ENCODE measurements around the gene LRP1.

GRCh38 chr12:57092876-57093414, 35.3 kb upstream of the LRP1 start:
- TF ChIP-seq CTCF (IDR thresholded peaks at IDR 0.05) (no peak), POLR2AphosphoS5 (IDR thresholded peaks at IDR 0.05) (no peak)

Measured in gastroesophageal sphincter (tissue), 3 donors.